ENCODE measurements around the gene NOL4L. TPM values are rescaled to one million over a fixed set of nuclear protein-coding genes. Genes with fewer than 3 reads are reported as not detected.
"Not testable (repeated sequence)": the region's sequence is repeated elsewhere in the genome, so short reads cannot be mapped to it uniquely, and the experiment has no call there.

The NOL4L gene
- total RNA-seq, 1 donor from 2014 or later = 12.2 TPM

DNA sequence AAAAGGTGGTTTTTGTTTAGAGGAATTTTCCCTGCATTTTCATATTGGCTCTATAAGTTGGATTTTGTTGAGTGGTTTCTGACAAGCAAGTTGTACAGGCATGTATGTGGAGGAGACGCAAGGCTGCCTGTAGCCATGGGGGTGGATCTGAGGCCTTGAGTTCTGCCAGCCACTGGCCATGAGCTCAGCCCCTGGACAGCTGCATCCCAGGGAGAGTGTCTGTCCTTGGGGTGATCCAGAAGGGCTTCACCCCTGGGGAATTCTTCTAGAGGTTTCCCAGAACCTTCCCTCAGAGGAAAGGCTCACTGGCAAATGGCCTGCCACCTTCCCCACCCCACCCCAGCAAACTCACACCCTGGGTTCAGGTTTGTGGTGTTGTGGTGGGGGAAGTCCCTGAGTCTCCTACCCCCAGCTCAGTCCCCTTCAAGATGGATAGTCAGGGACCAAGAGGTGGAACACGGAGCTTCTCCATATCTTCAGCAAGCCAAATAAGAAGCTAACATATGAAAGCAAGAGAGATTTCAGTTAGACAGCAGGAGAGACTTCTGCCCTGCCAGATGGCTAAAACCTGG, 11.6 kb upstream of the NOL4L start:
- no peak for DNase-seq

DNA sequence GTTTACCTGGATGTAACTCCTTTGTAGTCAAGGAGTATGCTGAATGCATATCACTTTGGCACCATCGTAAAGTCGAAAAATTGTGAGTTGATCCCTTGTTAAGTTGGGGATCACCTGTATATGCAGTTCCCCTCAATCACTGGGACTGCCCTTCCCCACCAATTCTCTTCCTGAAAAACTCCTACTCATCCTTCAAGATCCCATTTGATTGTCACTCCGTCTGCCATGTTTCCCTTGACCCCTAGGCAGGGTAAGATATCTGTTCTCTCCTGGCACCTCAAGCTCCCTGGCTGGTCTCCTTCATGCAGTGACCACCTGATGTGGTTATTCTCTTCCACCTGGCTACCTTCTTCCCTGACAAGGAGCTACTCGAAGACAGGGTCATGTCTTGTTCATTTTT, 10.0 kb upstream of the NOL4L start:
- DNase-seq = no peak

GRCh38 chr20:32594669-32595068, 9.5 kb upstream of the NOL4L start:
- not testable (repeated sequence) for DNase-seq

DNA sequence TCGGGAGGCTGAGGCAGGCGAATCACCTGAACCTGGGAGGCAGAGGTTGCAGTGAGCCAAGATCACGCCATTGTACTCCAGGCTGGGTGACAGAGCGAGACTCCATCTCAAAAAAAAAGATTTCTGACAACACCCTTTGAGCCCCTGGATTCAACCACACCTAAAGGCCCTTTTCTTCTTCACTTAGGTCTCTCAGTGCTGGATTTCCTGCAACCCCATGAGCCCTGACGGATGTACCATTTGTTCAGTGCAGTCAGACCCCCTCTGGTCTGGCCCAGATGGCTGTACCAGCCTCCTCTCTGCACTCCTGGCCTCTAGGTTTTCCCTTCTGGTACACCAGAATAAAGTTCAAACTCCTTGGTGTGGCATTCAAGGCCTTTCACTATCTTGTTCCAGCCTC, 9.1 kb upstream of the NOL4L start:
- DNase-seq = no peak

- DNase-seq = not testable (repeated sequence)
Measured at GRCh38 chr20:32592616-32593015, 7.5 kb upstream of the NOL4L start.

DNA sequence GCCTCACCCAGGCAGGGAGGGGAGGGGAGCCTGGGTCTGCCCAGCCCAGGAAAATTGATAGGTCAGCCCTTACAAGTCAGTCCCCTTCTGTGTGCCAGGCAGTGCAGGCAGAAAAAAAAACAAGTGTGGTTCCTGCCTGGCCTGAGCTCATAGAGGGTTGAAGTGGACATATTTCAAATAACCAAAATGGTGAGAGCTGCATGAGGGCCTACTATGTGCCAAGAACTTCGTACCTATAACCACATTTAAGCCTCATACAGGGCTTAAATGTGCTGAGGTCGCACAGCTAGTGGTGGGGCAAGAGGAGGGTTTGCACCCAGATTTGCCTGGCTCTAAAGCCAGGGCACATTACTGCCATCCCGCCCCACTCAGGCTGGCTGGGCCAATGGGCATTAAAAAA, 6.9 kb upstream of the NOL4L start:
- DNase-seq = no peak

DNA sequence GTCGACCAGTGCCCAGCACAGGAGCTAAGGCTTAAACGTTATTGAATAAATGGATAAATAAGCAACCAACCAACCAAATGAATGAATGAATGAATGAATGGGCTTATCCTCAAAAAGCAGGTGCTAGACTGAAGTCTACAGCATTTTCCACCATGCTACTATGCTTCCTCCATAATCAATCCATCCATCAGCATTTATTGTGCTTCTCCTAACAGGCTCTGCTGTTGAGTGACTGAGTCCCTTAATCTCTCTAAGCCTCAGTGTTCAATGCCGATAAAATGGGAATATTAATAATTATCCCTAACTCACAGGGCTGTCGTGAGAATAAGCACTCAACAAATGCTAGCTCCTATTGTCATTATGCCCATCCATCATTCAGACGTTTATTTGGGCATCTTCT, 4.6 kb upstream of the NOL4L start:
- DNase-seq = no peak

DNA sequence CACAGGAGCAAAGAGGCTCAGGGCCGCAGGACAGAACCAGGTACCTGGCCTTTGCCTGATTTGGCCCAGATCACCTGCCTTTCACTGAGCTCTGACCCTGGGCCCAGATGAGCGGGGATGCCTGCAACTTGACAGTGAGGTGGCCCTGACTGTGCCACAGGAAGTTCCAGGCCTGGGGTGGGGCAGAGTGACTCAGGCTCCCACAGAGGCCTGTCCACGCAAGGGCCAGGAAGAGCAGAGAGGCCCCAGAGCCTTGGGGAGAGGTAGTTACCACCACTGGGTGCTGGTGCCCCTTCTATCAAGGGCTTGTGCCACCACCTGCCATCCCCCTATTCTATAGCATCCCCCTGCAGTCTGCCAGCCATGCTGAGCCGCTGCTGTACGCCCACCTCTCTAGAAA, 4.1 kb upstream of the NOL4L start:
- no peak for DNase-seq

DNA sequence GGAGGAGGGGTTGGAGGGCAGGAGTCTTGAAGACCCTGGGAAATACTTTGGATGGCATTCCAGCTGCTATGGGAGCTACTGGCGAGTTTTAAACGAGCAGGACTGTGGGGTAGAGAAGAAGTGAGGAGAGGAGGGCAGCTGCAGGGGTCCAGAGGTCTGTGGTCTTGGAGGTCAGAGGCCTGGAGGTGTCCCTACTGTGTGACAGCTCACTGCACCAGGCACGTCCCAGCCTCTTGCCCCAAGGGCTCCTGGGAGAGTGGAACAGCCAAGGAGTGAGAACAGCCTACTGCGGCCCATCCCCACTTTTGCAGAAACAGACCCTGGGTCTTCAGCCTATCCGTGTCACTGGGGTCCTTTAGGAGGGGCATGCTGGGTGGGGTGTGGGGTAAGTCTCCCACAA, 2.9 kb upstream of the NOL4L start:
- DNase-seq = no peak

DNA sequence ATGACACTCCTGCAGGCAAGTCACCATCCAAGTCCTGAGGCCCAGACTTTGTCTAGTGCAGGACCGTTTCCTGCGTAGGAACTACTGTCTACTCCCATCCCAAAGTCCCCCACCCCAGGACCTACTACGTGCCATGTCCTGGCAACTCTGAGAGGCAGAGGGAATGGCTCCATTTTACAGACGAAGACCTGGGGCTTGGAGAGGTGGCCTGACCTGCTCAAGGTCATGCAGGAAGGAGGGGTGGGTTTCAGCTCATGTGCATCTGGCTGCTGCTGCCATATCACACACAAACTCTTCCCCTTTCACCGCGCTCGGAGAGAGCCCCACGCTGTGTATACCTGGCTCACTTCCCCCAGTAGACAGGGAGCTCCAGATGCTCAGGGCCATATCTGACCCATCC, 1.2 kb upstream of the NOL4L start:
- DNase-seq = no peak

DNA sequence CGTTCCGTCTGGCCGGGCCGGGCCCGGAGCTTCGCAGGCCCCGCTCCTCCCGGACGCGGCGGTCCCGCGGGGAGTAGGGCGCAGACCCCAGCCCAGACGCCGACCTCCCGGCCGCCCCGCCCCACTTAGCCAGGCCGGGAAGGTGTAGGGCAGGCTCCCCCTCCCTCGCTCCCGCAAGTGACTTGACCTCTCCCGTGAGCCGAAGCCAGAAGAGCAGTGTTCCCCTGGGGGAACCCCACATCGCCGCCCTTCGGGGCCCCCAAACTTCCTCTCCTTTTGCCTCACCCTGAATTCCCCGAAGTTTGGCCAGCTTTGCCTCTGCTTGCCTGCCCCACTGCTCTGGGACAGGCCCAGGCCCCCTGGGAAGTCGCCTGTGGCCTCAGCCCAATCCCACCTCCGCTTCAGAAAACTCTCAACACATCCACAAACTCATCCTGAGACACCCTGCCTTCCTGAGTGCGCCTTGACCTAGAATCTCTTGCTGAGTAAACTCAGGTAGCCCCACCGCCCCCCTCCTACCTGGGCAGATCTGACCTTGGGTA, 524 bp upstream of the NOL4L start:
- DNase-seq = no peak

DNA sequence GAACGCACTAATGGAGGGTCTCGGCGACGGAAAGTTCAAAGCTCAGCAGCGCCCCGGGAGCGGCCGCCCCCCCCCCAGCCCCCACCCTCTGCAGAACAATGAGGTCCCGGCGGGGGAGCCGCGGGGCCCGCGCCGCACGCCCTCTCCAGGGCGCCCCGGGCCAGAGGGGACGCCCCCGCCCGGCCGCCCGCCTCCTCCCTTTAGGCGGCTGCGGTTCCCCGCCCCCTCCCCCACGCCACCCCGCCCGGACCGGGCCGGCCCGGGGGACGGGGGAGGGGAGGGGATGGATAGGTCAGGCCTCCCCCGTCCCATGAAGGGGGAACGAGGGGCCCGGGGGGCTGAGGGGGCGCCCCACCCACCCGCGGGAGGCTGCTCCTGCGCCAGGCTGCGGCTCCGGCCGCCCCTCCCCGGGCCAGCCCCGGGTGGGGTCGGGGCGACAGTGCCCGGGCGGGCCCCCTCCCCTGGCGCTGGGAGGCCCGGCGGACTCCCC, 1.5 kb downstream of the NOL4L start:
- no peak for DNase-seq

- DNase-seq = no peak
Measured at GRCh38 chr20:32582659-32583580, 2.2 kb downstream of the NOL4L start.

- no peak for DNase-seq
Measured at GRCh38 chr20:32581839-32582658, 3.1 kb downstream of the NOL4L start.

- DNase-seq = no peak
Measured at GRCh38 chr20:32580970-32581838, 3.9 kb downstream of the NOL4L start.

DNA sequence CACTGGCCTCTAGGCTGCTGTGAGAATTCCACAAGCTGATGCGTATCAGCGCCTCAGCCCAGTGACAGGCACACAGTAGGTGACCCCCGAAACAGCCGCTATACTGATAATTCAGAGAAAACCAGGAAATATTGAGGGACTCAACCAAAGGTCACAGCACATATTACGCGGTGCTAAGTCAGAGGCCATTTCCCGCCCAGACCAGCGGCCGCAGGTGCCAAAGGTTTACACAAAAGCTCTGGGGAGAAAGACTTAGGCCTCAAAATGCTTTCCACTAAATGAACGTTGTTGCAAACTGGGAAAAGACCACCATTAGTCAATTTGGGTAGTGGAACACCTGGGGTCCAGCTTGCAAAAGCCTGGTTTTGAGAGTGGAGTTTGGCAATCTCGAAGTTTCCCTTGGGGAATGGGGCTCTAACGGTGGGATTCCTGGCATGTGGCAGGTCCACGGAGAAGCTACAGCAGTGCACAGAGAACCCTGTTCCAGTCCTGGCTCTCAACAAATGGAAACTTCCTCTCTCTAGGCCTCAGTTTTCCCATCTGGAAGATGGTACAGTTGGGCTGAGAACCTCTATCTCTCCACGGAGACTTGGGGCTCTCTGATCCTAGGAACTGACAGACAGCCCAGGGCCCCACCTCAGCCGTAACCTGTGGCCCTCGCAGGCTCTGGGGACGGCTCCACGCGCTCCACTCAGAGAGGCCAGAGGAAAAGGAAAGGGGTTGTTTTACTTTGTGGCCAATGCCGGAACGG, 4.7 kb downstream of the NOL4L start:
- no peak for DNase-seq

GRCh38 chr20:32578840-32579390, 6.2 kb downstream of the NOL4L start:
- no peak for DNase-seq

GRCh38 chr20:32578062-32578461, 7.1 kb downstream of the NOL4L start:
- not testable (repeated sequence) for DNase-seq

DNA sequence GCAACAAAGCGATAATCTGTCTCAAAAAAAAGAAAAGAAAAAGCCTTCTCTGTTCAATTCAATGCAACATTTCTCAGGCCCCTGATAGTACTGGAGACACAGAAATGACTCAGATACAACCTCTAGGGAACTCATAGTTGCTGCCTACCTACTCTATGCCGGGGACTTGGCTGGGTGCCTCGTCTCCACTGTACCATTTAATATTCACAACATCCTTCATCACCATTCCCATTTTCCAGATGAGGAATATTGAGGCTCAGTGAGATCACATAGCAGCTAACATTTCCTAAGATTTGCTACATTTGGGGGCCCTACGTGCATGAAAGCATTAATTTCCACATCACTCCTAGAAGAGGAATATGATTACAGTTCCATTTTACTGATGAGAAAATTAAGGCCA, 7.5 kb downstream of the NOL4L start:
- DNase-seq = no peak

GRCh38 chr20:32577023-32577422, 8.1 kb downstream of the NOL4L start:
- DNase-seq = no peak

- no peak for DNase-seq
Measured at GRCh38 chr20:32576560-32576959, 8.6 kb downstream of the NOL4L start.
